ENCODE results near the gene WDR46.

Gene WDR46

GRCh38 chr6:33313709-33314514, 24.9 kb upstream of the WDR46 start, which contains the start of gene TAPBP:
TSS of gene TAPBP (minus strand) at chr6:33314078. CDS start at chr6:33314041, 37 bp downstream.
- peak; percentile 51 for DNase-seq

- DNase-seq, result no peak
These were observed 24.2 kb upstream of the WDR46 start for GRCh38 chr6:33313105-33313708.

- peak; percentile 23 for DNase-seq
These were observed 23.5 kb upstream of the WDR46 start for GRCh38 chr6:33312361-33313104.

- DNase-seq, result no peak
These were observed 17.3 kb upstream of the WDR46 start for GRCh38 chr6:33306356-33306755.

GRCh38 chr6:33305052-33305451, 16.0 kb upstream of the WDR46 start:
- no peak for DNase-seq

- no peak for DNase-seq
These were observed 15.2 kb upstream of the WDR46 start for GRCh38 chr6:33304216-33304615.

GRCh38 chr6:33301877-33302276, 12.8 kb upstream of the WDR46 start:
- no peak for DNase-seq

- peak; percentile 88 for DNase-seq
These were observed 10.4 kb upstream of the WDR46 start for GRCh38 chr6:33299237-33299944.

- DNase-seq, result peak; percentile 53
These were observed 9.8 kb upstream of the WDR46 start, which contains the start of gene RGL2 for GRCh38 chr6:33298773-33299236. TSS of gene RGL2 (minus strand) at chr6:33298942. CDS start at chr6:33298610, 332 bp downstream.

GRCh38 chr6:33297956-33298772, 9.1 kb upstream of the WDR46 start:
- DNase-seq, result no peak

GRCh38 chr6:33297406-33297955, 8.4 kb upstream of the WDR46 start:
- no peak for DNase-seq

- no peak for DNase-seq
These were observed 7.9 kb upstream of the WDR46 start for GRCh38 chr6:33296797-33297405.

GRCh38 chr6:33295621-33296369, 6.8 kb upstream of the WDR46 start:
- no peak for DNase-seq

- no peak for DNase-seq
These were observed 5.2 kb upstream of the WDR46 start for GRCh38 chr6:33294086-33294823.

GRCh38 chr6:33292996-33293682, 4.1 kb upstream of the WDR46 start:
- no peak for DNase-seq

- no peak for DNase-seq
These were observed 1.4 kb upstream of the WDR46 start for GRCh38 chr6:33290459-33290858.

GRCh38 chr6:33289784-33290315, 811 bp upstream of the WDR46 start:
- no peak for DNase-seq

- no peak for DNase-seq
These were observed 708 bp downstream of the WDR46 start for GRCh38 chr6:33288141-33288920.
